Neural cell (in vitro differentiated cells): ENCODE results near the gene CD200. TPM values are rescaled to one million over a fixed set of nuclear protein-coding genes. Genes with fewer than 3 reads are reported as not detected.

Experiments
- H2AFZ ChIP-seq: fragments of 200-600, 300-800 bp; sonication (generic), shearing (Covaris generic); 2 replicates; pipeline ENCODE4 v1.6.0; 2014; ENCODE audit warnings: low read depth, mild to moderate bottlenecking, antibody characterized with exemption, low read length, moderate library complexity
- H3F3A ChIP-seq: fragments of 200-600 bp; shearing (Covaris generic); 2 replicates; pipeline ENCODE4 v1.6.1; 2016; ENCODE audit warnings: mild to moderate bottlenecking, moderate library complexity, mixed read lengths, antibody characterized with exemption, low read length; ENCODE audit not compliant: insufficient read depth, poor library complexity, severe bottlenecking
- H3K27ac ChIP-seq: fragments of 200-600, 300-800 bp; sonication (generic), shearing (Covaris generic); 2 replicates; pipeline ENCODE4 v1.5.1; 2014; ENCODE audit warnings: mild to moderate bottlenecking, low read length, moderate library complexity
- H3K27me3 ChIP-seq: fragments of 300-800, 200-600 bp; sonication (generic), shearing (Covaris generic); 2 replicates; pipeline ENCODE4 v1.6.0; 2014; ENCODE audit warnings: mild to moderate bottlenecking, low read depth, low read length, moderate library complexity; ENCODE audit not compliant: insufficient read depth
- H3K36me3 ChIP-seq: fragments of 300-800, 200-600 bp; sonication (generic), shearing (Covaris generic); 2 replicates; pipeline ENCODE4 v1.5.1; 2014; ENCODE audit warnings: mild to moderate bottlenecking, antibody characterized with exemption, low read length, moderate library complexity; ENCODE audit not compliant: insufficient read depth
- H3K4me2 ChIP-seq: fragments of 300-800, 200-600 bp; sonication (generic), shearing (Covaris generic); 2 replicates; pipeline ENCODE4 v1.6.0; 2014; ENCODE audit warnings: mild to moderate bottlenecking, low read length
- H3K4me3 ChIP-seq: fragments of 300-800, 200-600 bp; sonication (generic), shearing (Covaris generic); 2 replicates; pipeline ENCODE4 v1.5.1; 2014; ENCODE audit warnings: mild to moderate bottlenecking, low read length, moderate library complexity
- H3K79me2 ChIP-seq: fragments of 200-600 bp; shearing (Covaris generic); replicated peaks from 2 replicates; pipeline ENCODE4 v1.6.0; 2014; ENCODE audit warnings: mild to moderate bottlenecking, low read length, moderate library complexity; ENCODE audit not compliant: insufficient read depth
- H3K9ac ChIP-seq: fragments of 300-800, 200-600 bp; sonication (generic), shearing (Covaris generic); 2 replicates; pipeline ENCODE4 v1.6.1; 2016; ENCODE audit warnings: mild to moderate bottlenecking, low read length, mixed read lengths
- H3K9me2 ChIP-seq: fragments of 200-600 bp; shearing (Covaris generic); 2 replicates; pipeline ENCODE4 v1.6.1; 2016; ENCODE audit warnings: mild to moderate bottlenecking, low read length, mixed read lengths; ENCODE audit not compliant: insufficient read depth
- H3K9me3 ChIP-seq: fragments of 200-600, 300-800 bp; sonication (generic), shearing (Covaris generic); 2 replicates; pipeline ENCODE4 v1.6.1; 2016; ENCODE audit warnings: mild to moderate bottlenecking, mixed run types, low read length, moderate library complexity, mixed read lengths
- H4K20me1 ChIP-seq: fragments of 200-600 bp; shearing (Covaris generic); 2 replicates; pipeline ENCODE4 v1.6.1; 2016; ENCODE audit warnings: mild to moderate bottlenecking, mixed run types; ENCODE audit not compliant: insufficient read depth
- EP300 ChIP-seq: fragments of 450-650 bp; conservative IDR thresholded peaks from 2 replicates; pipeline ENCODE4 v1.6.1; 2014; ENCODE audit warnings: antibody characterized with exemption, mild to moderate bottlenecking, moderate library complexity; ENCODE audit not compliant: poor library complexity, severe bottlenecking
- EZH2 ChIP-seq: fragments of 200-600, 300-800 bp; shearing (Covaris generic), sonication (generic); IDR thresholded peaks from 2 replicates; pipeline ENCODE4 v1.6.1; 2014; ENCODE audit warnings: antibody characterized with exemption, low read length, borderline replicate concordance, mild to moderate bottlenecking; ENCODE audit not compliant: insufficient read depth, poor library complexity, severe bottlenecking
- MXI1 ChIP-seq: fragments of 450-650 bp; conservative IDR thresholded peaks from 2 replicates; pipeline ENCODE4 v1.6.1; 2014; ENCODE audit warnings: antibody characterized with exemption, mild to moderate bottlenecking; ENCODE audit not compliant: poor library complexity, severe bottlenecking
- POLR2AphosphoS5 ChIP-seq: IDR thresholded peaks from 2 replicates; pipeline ENCODE4 v1.6.1; 2012
- RAD21 ChIP-seq: fragments of 450-650 bp; conservative IDR thresholded peaks from 2 replicates; pipeline ENCODE4 v1.6.1; 2014; ENCODE audit warnings: antibody characterized with exemption, mild to moderate bottlenecking, moderate library complexity
- SMC3 ChIP-seq: fragments of 450-650 bp; conservative IDR thresholded peaks from 2 replicates; pipeline ENCODE4 v1.6.1; 2014; ENCODE audit warnings: antibody characterized with exemption, mild to moderate bottlenecking, moderate library complexity; ENCODE audit not compliant: poor library complexity
- TAF1 ChIP-seq: IDR thresholded peaks from 2 replicates; pipeline ENCODE4 v1.6.1; 2012; ENCODE audit warnings: low read depth
- polyA plus RNA-seq: library from polyadenylated mRNA; depleted of rRNA; stranded (reverse); fragments of >200 nt; gene quantifications from 2 replicates; pipeline ENCODE4 v1.2.3, GENCODE V29; 2014
- TF ChIP-seq, protein P1 (sequence below): fragments of 450-650 bp; IDR thresholded peaks from 2 replicates; pipeline ENCODE4 v1.5.1; 2014; ENCODE audit warnings: antibody characterized with exemption, mild to moderate bottlenecking, moderate library complexity; ENCODE audit not compliant: poor library complexity, severe bottlenecking
- TF ChIP-seq, protein P2 (sequence below): IDR thresholded peaks from 2 replicates; pipeline ENCODE4 v1.6.1; 2012; ENCODE audit warnings: borderline replicate concordance

Gene CD200
- polyA plus RNA-seq, 1 donor from 2014 or later: 174 TPM

DNA sequence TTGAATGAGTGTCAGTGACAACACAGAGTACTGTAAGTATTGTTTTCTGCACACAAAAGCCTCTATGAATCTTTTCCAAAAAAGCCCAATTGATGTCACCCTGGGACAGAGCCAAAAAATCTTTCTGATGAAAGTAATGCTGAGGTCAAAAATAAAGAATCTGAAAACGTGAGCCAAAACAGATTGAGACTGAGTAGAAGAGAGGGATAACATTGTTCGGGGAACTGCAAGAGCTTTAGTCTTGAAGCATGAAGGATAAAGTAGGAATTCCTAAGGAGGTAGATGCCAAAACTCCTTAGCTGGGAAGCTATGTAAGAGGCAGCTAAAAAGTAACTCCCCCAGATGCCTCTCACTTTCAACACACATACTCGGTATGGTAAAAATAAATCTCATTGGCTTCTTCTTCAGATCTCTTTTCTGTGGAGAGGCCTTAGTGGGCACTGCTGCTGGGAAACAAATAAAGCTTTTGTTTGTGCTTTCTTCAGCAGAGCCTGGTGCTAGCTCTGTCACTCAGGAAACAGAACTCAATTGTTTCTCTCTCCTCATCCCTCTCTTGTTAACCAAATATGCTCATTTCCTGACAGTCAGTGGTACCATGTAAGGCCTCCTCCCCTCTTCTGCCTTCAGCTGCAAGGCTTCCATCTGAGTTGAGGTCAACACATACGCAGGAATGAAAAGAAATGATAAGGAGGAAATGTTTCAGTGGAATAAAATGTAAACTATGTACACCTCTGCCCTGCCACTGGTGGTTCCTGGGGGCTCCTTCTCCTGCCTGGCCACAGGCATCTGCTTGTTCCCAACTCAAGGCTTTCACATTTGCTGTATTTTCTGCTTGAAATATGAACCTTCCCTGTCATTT, 58.1 kb downstream of the CD200 start:
- no peak overlapping the region for H2AFZ ChIP-seq
- no peak overlapping the region for H3K9ac ChIP-seq
- H3K27me3 ChIP-seq: no peaks in the 10 kb centered on the region
- H3K27ac ChIP-seq: no peak overlapping the region
- no peaks in the 10 kb centered on the region for H3K9me2 ChIP-seq
- peaks cover 5% of the 10 kb centered on the region for H3K9me3 ChIP-seq
- H3K79me2 ChIP-seq: no peaks in the 10 kb centered on the region
- no peak overlapping the region for H3K4me2 ChIP-seq
- no peaks in the 10 kb centered on the region for H3F3A ChIP-seq
- no peak overlapping the region for H3K4me3 ChIP-seq
- TF ChIP-seq POLR2AphosphoS5 (no peak), MXI1 (no peak), EP300 (no peak), TAF1 (no peak), RAD21 (no peak), SMC3 (no peak), EZH2 (no peak)
- TF ChIP-seq, protein P1, sequence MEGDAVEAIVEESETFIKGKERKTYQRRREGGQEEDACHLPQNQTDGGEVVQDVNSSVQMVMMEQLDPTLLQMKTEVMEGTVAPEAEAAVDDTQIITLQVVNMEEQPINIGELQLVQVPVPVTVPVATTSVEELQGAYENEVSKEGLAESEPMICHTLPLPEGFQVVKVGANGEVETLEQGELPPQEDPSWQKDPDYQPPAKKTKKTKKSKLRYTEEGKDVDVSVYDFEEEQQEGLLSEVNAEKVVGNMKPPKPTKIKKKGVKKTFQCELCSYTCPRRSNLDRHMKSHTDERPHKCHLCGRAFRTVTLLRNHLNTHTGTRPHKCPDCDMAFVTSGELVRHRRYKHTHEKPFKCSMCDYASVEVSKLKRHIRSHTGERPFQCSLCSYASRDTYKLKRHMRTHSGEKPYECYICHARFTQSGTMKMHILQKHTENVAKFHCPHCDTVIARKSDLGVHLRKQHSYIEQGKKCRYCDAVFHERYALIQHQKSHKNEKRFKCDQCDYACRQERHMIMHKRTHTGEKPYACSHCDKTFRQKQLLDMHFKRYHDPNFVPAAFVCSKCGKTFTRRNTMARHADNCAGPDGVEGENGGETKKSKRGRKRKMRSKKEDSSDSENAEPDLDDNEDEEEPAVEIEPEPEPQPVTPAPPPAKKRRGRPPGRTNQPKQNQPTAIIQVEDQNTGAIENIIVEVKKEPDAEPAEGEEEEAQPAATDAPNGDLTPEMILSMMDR: no peak
- TF ChIP-seq, protein P2, sequence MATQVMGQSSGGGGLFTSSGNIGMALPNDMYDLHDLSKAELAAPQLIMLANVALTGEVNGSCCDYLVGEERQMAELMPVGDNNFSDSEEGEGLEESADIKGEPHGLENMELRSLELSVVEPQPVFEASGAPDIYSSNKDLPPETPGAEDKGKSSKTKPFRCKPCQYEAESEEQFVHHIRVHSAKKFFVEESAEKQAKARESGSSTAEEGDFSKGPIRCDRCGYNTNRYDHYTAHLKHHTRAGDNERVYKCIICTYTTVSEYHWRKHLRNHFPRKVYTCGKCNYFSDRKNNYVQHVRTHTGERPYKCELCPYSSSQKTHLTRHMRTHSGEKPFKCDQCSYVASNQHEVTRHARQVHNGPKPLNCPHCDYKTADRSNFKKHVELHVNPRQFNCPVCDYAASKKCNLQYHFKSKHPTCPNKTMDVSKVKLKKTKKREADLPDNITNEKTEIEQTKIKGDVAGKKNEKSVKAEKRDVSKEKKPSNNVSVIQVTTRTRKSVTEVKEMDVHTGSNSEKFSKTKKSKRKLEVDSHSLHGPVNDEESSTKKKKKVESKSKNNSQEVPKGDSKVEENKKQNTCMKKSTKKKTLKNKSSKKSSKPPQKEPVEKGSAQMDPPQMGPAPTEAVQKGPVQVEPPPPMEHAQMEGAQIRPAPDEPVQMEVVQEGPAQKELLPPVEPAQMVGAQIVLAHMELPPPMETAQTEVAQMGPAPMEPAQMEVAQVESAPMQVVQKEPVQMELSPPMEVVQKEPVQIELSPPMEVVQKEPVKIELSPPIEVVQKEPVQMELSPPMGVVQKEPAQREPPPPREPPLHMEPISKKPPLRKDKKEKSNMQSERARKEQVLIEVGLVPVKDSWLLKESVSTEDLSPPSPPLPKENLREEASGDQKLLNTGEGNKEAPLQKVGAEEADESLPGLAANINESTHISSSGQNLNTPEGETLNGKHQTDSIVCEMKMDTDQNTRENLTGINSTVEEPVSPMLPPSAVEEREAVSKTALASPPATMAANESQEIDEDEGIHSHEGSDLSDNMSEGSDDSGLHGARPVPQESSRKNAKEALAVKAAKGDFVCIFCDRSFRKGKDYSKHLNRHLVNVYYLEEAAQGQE: no peak
- no peaks in the 10 kb centered on the region for H3K36me3 ChIP-seq
- H4K20me1 ChIP-seq: no peaks in the 10 kb centered on the region

DNA sequence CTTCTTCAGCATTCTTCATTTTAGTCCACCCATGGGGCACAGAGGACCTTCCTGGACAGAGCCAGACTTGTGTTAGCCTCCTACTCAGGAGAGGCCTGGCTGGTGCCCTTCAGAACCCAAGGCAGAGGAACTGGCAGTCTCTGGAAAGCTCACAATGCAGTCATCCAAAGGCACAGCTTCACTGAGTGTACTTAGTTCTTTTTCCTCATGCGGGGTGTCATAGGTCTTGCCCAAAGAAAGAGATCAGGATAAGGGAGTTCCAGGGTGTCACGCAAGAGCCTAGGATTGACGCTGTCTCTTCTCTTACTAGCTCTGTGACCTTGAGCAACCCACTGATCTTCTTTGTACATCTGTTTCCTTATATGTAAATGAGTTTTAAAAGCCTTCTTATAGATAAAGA, 58.7 kb downstream of the CD200 start:
- Histone ChIP-seq H3K9ac (no peak overlapping the region), H3K9me3 (peaks cover 5% of the 10 kb centered on the region), H3K4me2 (no peak overlapping the region), H3F3A (no peaks in the 10 kb centered on the region), H3K27me3 (no peaks in the 10 kb centered on the region), H2AFZ (no peak overlapping the region), H3K9me2 (no peaks in the 10 kb centered on the region), H3K36me3 (no peaks in the 10 kb centered on the region), H3K79me2 (no peaks in the 10 kb centered on the region), H4K20me1 (no peaks in the 10 kb centered on the region), H3K4me3 (no peak overlapping the region), H3K27ac (no peak overlapping the region)
- TF ChIP-seq EZH2: no peak
- TF ChIP-seq EP300: no peak
- TF ChIP-seq MXI1: no peak
- TF ChIP-seq, protein P1: no peak
- TF ChIP-seq RAD21: no peak
- TF ChIP-seq TAF1: no peak
- TF ChIP-seq POLR2AphosphoS5: no peak
- TF ChIP-seq SMC3: no peak
- TF ChIP-seq, protein P2: no peak
